NCI-H1092 treated with DMSO at 0.1 percent for 48 hours (cell line): Measurements from ENCODE around the gene KCNB1.

Source experiments
- DNase-seq: peaks from one replicate; lab custom pipeline; 2025; lab: John Stamatoyannopoulos, UW

KCNB1 gene

DNA sequence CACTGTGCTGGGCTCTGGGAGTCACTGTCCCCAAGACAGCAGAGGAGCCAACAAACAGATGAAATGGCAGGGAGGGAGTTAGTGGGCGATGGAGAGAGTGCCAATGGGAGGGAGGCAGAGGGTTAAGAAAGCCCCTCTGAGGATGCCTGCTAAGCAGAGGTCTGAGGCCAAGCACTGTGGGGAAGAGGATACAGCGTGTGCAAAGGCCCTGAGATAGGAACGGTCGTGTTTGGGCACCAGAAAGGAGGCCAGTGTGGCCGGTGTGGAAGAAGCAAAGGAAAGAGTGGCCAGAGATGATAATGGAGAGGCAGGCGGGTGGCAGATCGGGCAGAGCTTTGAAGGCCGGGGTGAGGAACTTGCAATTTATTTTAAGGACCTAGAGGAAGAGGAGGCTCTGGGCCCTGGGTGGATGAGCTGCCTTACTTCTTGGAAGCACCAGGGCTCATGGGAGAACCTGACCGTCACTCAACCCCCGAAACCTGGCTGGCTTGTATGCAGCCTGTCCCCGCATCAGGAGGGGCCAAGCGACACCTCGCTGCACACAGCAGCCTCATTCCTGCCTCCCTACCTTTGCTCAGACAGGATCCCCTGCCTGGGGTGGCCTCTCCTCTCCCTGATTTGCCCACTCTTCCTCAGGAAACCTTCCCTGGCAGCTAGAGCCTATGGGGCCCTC is 73.0 kb downstream of the KCNB1 start:
- no peak for DNase-seq

DNA sequence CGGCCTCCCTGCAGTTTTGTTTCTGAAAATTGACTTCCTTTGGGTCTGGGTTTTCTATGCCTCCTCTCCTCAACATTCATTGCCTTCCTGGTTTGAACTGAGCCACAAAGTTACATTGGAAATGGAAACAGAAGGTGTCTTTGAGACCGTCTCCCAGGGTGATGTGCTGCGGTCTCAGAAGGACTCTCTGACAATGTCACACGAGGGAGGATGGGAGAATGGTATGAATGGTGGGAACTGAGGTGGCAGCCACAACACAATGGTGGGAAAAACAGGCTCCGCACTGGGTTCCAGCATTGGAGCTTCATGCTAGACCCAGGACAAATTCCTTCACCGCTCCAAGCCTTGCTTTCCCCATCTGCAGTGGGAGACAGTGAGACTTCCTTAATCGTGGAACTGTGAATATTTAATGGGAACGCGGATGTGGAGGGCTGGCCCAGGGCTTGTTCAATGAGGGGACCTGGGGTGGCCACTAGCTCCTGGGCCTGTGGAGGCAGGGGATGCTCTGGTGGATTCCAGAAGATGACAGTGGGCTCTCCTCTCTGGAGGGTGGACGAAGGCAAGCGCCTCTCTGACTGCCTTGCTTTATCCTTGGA is 73.9 kb downstream of the KCNB1 start:
- no peak for DNase-seq

DNA sequence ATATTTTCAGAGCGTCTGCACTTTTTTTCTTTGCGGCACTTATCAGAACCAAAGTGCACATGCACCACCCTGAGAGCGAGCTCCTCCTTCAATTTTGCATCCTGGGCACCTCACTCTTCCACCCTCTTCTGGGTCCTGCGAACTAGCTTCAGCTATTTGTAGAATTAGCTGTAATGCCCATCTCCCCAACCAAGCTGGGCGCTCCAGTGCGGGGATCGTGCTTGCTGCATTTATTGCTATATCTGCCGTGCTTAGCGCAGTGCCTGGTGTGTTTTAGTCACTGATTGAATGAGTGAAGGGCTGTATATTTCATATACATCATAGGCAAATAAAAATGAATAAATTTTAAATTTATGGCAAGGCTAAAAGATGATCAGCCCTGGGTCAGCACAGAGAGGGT is 75.8 kb downstream of the KCNB1 start:
- no peak for DNase-seq

DNA sequence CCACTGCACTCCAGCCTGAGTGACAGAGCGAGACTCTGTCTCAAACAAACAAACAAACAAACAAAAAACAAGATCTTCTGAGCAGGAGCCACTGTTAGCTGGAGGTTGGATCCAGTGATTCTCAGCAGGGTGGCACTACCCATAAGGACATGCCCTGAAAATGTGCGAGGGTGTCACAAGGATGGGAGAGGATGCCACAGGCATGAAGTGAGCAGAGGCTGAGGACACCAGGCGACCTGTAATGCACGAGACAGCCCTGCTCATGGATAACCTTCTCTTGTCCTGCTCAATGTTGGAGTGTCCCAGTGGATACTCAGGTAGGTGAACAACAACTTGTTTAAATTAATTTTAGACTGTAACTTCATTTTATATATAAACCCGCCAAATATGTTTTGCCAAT is 76.8 kb downstream of the KCNB1 start:
- no peak for DNase-seq

DNA sequence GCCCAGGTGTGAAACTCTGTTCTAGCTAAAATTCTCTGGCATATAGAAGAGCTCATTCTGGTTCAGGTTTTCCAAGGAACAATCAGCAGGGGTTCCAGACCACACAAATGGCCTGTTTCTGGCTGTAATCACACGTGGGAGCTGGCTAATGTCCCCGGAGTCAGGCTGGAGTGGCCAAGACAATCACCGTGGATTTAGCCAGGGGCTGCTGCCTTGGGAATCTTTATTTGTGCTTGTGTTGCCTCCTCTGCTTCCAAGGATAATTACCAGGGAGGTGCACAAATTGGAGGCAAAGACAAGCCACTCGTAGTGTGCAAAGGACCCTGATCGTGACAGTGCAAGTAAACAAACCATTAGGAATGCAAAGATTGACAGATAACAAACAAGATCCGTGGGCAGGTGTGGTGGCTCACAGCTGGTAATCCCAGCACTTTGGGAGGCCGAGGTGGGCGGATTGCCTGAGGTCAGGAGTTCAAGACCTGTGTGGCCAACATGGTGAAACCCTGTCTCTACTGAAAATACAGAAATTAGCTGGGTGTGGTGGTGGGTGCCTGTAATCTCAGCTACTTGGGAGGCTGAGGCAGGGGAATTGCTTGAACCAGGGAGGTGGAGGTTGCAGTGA is 77.3 kb downstream of the KCNB1 start:
- peak; percentile 25 for DNase-seq

DNA sequence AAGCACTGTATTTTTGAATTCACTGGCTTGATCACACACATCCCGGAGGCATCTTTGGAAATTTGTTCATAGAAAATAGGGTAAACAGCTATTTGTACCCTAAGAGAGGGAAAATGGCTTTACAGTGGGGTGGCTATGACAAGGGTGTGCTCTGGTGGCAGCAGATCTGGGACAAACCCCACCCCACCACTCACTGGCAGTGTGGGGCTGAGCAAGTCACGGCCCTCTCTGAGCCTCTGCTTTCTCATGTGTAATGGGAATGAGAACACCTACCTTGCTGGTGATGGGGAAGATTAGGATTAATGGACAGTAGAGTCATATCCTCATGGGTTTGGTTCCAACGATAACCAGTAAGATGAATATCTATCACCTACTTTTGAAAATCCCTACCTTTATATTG is 78.0 kb downstream of the KCNB1 start:
- DNase-seq: no peak

DNA sequence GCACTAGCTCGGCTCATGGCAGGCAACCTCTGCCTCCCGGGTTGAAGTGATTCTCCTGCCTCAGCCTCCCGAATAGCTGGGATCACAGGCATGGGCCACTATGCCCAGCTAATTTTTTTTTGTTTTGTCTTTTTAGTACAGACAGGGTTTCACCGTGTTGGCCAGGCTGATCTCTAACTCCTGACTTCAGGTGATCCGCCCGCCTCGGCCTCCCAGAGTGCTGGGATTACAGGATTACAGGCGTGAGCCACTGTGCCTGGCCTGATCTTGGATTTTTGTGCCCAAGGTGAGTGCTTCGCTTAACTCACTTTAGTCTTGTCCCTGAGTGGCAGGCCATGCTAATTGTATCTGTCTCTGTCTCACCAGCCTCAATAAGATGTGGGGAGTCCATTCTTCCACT is 78.6 kb downstream of the KCNB1 start:
- DNase-seq: no peak

DNA sequence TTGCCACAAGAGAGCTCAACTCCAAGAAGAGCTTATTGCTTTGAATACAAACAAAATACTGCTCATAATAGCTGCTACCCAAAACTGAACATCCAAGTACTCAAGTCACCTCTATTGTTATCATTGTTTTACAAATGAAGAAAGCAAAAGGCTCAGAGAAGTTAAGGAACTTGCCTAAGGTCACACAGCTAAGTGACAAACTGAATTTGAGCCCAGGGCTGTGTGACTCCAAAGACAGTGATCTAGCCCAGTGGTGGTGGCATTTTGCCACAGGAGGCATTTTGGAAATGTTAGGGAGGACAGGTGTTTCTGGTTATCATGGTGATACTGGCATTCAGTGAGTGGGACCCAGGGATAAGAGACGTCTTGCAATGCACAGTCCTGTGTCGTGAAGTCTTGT is 79.5 kb downstream of the KCNB1 start:
- no peak for DNase-seq

DNA sequence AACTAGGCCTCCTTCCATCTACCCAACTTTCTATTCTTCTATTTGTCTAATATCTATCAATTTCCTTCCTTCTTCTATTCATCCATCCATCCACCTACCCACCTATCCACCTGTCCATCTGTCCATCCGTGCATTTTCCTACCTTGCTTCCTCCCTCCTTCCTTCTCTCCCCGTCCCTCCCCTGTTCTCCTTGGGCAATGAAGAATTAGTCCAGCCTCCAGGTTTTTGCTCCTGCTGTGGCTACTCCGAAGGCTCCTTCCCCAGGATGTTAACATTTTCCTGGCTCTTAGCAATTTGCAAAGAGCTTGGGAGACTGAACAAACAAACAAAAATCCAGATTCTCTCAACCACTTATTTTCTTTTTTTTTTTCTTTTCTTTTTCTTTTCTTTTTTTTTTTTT is 81.6 kb downstream of the KCNB1 start:
- DNase-seq: no peak

DNA sequence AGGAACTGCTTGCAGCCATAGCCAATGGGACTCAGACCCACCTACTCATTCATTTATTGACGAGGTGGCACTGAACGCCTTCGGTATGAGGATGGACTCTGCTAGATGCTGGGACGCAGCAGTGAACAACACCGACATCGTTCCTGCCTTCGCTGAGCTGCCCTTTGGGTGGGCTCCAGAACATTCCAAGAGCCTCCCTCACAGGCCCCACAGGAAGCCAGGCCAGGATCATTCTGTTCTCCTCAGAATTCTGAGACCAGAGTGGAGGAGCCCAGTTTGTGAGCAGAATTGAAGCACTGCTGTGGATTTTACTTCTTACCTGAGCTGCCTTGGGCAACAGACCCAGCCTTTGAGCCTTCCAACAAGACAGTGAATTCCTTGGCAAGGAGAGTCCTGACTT is 82.1 kb downstream of the KCNB1 start:
- DNase-seq: no peak

DNA sequence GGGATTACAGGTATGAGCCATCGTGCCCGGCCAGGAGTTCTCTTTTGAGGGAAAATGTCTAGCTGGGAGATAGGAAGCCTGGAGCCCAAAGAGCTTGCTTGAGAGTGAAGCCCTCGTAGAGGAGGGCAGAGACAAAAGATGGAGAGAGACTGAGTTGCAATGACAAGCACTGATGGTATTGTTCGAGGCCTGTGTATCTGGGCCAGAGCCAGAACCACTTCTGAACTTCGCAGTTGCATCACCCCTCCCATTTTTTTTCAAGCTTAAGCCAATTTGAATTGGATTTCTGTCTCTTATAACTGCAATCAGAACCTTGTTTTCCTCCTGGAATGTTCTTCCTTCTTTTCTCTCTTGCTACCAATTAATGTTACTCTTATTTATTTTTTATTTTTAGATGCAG is 83.1 kb downstream of the KCNB1 start:
- DNase-seq: no peak

DNA sequence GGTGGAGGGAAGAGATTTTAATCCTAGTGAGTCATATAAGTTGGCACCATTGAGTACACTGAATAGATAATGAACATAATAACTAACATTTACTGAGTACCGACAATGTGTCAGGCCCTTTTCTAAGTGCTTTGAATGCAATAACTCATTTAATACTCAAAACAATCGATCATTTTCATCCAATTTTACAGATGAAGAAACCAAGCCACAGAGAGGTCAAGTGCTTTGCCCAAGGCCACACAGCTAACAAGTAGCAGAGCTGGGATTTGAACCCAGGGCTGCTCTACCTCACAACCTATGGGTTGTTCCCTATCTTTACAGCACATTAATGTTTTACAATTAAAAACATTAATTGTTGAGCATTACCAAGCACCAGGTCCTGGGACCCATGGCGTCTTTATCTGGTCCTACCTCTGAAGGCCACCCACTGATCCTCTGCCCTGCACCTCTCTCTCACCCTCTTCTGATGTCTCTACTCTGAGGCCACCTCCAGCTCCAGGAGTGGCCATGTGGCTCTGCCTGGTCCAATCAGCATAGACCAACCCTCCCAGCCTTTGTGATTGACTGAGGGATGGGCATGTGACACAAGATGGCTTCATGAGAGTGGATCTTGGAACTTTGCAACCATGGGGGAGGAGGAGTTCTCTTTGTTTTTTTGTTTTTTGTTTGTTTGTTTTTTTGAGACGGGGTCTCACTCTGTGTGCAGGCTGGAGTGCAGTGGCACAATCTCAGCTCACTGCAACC is 83.9 kb downstream of the KCNB1 start:
- DNase-seq: no peak

DNA sequence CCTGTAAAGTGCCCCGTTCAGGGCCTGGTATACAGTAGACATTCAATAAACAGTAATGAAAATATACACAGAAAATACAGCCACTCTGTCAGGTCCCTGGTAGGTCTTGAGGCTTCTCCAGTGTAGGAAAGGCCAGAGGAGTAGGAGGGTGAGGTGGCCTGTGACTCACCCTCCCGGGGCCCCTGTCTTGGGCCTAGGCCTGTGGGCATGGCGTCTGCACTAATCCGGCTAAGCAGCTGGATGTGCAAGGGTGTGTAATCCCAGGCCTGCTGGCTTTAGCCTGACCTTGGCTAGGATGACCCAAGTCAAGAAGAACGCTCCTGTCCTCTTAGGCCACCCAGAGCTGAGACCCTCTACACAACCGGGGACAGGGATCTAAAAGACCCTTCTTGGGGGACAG is 84.9 kb downstream of the KCNB1 start:
- no peak for DNase-seq

DNA sequence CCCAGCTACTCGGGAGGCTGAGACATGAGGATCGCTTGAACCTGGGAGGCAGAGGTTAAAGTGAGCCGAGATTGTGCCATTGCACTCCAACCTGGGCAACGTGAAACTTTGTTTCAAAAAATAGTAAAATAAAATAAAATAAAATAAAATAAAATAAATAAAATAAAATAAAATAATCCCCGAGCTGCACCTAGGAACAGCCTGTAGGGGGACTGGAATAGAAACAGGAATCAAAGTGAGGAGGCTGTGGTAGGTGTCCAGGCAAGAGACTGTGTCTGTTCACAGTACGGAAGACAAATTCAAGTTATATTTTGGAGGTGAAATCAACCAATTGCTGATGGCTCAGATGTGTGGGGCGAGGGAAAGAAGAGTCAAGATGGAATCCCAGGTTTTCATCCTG is 86.2 kb downstream of the KCNB1 start:
- DNase-seq: no peak

DNA sequence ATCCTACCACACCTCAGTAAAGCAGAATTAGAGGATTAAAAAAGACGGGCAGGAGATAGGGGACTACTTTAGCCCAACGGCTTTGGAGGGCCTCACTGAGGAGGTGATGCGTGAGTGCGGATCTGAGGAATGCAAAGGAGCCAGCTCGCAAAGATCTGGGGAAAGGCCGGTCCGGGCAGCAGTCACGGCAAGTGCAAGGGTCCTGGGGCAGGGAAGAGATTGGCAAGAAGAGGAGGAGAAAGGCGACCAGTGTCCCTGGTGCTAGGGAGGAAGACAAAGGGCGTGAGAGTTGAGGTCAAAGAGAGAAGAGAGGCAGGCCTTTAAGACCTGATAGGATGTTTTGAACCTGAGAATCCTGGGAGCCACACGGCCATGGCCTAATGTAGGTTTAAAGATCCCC is 86.8 kb downstream of the KCNB1 start:
- DNase-seq: no peak

DNA sequence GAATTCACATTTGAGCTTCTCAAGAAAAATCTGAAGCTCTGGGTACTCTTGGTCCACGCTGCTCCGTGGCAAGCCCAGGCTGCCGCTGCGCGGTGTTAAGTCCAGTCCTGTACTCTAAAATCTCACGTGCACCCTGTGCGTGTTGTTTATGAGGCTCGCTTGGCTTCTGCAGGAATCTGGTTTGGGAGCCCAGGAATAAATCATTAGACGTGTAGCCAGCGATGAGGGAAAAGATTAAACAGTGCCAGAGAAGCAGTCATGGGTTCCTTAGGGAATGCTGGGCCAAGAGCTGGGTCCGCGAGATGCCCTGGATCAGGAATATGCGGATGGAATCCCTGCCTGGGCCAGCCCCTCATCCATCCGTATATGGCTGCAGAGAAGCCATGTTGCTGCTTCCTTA is 87.3 kb downstream of the KCNB1 start:
- DNase-seq: no peak

DNA sequence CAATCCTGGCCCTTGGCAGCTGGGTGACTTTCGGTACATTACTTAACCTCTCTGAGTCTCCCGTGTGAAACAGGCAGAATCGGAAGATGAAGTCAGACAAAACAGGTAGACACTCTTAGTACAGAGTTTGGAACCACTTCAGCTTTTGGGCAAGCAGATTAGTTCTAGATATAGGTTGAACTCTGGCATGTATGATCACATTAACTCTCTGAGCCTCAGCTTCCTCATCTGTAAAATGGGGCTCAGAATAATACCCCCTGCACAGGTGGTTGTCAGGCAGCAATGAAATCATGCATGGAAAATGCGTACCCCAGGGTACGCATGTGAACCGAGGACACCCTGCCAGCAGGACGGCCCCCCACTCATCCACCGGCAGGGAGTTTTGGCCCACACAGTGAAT is 87.7 kb downstream of the KCNB1 start:
- DNase-seq: no peak

DNA sequence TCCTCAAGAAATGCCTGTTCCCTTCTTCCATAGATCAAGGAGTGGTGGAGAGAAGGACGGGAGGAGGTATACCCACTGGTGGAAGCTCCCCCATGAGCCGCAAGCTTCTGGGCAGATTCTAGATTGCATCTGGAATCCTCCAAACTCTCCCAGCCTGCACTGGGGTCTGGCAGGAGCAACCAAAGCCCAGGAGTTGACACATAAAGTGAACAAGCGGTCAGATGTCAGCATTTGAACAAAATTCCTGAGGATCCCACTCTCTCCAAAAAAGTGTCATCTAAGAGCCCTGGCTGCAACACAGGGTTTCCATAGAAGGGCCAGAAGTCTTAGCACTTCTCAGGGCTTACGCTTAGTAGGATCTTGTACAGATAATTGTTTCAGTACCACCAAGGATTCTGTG is 88.2 kb downstream of the KCNB1 start:
- no peak for DNase-seq

DNA sequence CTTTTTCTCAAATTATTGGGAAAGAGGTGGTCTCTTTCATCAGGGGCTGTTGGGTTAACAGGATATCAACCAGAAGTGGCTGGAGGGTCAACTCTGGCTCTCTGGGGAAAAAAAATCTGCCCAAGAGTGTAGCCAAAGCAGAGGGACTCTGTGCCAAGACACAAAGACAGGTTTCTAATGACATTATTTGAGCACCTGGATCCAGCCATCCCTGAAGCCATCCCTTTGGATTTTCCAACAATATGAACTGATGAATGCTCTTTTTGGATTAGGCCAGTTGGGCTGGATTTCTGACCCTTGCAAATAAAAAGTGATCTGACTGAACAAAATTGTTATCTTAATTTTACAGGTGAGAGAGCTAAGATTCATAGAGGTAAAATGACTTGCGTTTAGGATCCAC is 88.7 kb downstream of the KCNB1 start:
- no peak for DNase-seq

DNA sequence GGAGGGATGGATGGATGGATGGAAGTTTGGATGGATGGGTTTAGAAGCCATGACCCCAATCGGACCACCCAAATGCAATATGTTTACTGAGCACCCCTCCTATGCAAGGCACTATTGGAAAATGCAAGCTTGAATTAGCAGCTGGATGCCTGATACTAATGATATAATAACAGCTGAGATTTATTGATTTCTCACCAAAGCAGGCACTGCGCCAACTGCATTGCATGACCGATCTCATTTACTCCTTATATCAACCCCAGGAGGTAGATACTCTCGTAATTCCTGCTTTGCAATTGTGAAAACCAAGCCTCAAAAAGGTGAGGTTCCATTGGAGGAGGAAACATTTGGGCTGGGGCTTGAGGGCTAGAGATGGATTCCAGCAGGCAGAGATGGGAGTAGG is 89.7 kb downstream of the KCNB1 start:
- peak; percentile 23 for DNase-seq

DNA sequence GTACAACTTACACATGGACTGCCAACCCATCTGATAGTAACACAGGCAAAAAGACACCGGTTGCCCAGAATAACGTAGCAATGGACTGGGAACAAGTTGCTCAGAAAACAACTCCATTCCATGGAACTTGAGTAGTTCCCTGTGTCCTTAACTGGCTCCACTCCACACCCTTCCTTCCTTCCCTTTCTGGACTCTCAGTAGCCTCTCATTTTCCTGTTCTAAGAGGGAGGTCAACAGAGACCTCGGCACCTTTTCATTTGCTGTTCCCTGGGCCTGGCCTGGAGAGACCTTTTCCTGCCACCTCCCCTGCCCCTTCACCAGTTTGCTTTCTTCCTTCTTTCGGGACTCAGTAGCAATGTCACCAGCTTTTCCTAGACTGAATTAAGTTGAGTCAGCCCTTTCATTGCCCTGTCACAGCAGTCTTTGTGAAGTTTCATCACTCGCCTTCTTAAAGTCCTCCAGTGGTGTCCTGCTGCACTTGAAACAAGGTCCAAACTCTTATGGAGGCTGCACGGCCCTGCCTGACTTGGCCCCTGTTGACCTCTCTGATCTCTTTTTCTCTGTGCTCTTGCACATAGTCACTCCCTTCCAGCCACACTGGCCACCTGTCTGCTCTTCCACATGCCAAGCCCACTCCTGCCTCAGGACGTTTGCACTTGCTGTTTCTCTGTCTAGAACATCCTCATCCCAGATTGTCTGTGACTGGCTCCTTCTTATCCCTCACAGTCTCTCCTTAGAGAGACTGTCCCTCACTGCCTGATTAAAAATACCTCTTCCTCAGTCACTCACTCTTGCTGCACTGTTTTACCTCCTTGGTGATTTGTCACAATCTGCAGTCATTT is 90.8 kb downstream of the KCNB1 start:
- DNase-seq: no peak

DNA sequence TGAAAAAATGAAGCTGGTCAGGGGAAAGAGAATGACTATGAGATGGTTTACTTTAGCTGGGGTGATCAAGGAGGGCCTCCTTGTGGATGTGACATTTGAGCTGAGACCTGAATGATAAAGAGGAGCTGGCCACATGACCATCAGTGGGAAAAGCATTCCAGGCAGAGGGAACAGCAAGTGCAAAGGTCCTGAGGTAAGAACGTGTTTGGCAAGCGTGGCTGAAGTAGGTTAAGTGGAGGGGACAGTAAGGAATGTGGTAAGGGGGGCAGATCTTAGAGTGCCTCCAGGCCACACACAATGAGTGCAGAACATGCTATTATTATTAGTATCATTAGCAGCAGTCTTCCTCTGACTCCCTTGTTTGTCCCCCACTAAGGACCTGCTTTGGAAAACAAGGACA is 92.6 kb downstream of the KCNB1 start:
- no peak for DNase-seq
